Bone marrow (tissue), 2 donors: ENCODE results near the gene ARPC1A.
"Not testable (repeated sequence)": the region's sequence is repeated elsewhere in the genome, so short reads cannot be mapped to it uniquely, and the experiment has no call there.

Experiments
- DNase-seq, 2 donors: peaks; one replicate each; lab custom pipeline; 2025; lab: John Stamatoyannopoulos, UW

The ARPC1A gene

GRCh38 chr7:99410635-99411034 lies 84.9 kb downstream of the ARPC1A start:
- DNase-seq, result no peak

- DNase-seq, result not testable (repeated sequence)
Measured at GRCh38 chr7:99415513-99416127, 89.9 kb downstream of the ARPC1A start.
